RWPE2 (cell line): Measurements from ENCODE around the gene MYLK2.

Experiments
- ATAC-seq: fragments of 200-7000 bp; cut with Tn5 transposase; 3 replicates; pipeline ENCODE4 v1.9.1; 2021; ENCODE audit warnings: low read depth
- DNase-seq: peaks from one replicate; pipeline ENCODE4 v3.0.0-alpha.2; 2020; ENCODE audit warnings: low spot score
- H3K27ac ChIP-seq: fragments of 450-650 bp; 2 replicates; pipeline ENCODE4 v1.5.1; 2017; ENCODE audit warnings: mild to moderate bottlenecking; ENCODE audit not compliant: poor library complexity, severe bottlenecking
- H3K27me3 ChIP-seq: fragments of 250-450 bp; sonication (Bioruptor Pico); 2 replicates; pipeline ENCODE4 v1.5.1; 2021; ENCODE audit warnings: mild to moderate bottlenecking, moderate library complexity; ENCODE audit not compliant: insufficient read depth, poor library complexity, severe bottlenecking
- H3K36me3 ChIP-seq: fragments of 250-450 bp; sonication (Bioruptor Pico); 2 replicates; pipeline ENCODE4 v1.5.1; 2020; ENCODE audit warnings: low read depth, mild to moderate bottlenecking, moderate library complexity
- H3K4me1 ChIP-seq: fragments of 250-450 bp; sonication (Bioruptor Pico); 2 replicates; pipeline ENCODE4 v1.5.1; 2021; ENCODE audit warnings: mild to moderate bottlenecking, moderate library complexity; ENCODE audit not compliant: insufficient read depth, poor library complexity, severe bottlenecking
- H3K4me3 ChIP-seq: fragments of 250-450 bp; sonication (Bioruptor Pico); 2 replicates; pipeline ENCODE4 v1.5.1; 2021; ENCODE audit warnings: mild to moderate bottlenecking, moderate library complexity; ENCODE audit not compliant: severe bottlenecking
- H3K9me3 ChIP-seq: fragments of 250-450 bp; sonication (Bioruptor Pico); 2 replicates; pipeline ENCODE4 v1.5.1; 2021; ENCODE audit warnings: mild to moderate bottlenecking, moderate library complexity; ENCODE audit not compliant: severe bottlenecking
- CTCF ChIP-seq: fragments of 450-650 bp; IDR thresholded peaks from one replicate; pipeline ENCODE4 v1.5.1; 2017; ENCODE audit warnings: mild to moderate bottlenecking, moderate library complexity; ENCODE audit not compliant: poor library complexity, severe bottlenecking

Gene MYLK2

DNA sequence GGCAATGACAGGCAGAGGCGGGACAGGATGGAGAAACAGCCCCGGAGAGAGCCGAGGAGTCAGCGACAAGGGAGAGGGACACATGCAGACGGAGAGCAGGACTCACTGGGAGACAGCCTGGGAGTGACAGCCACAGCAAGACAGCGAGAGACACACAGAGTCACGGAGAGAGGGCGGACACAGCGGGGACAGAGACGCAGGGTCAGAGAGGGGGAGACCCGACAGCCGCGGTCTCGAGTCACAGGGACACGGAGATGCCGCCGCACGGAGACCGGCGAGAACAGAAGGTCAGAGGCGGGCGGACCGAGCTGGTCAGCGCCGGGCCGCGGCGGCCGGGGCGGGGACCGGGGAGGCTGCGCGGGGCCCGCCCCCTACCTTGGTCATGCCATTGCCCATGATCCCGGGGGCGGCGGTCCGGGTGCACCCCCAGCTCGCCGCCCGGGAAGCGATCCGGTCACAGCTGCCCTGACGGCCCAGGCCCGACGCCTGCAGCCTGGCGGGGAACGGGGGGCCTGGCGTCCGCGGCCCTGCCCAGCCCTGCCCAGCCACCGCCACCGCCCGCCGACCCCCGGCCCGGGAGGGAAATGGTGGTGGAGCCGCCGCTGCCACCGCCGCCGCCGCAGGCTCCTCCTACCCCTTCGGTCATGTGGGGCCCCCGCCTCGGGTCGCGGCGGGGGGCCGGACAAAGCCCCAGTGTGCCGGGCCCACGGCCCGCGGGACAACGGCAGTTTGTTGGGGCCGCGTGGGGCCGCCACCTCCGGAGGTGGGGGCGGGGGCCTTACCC is 51.0 kb downstream of the MYLK2 start, which contains the start of the genes DUSP15 and TTLL9:
TSS of gene DUSP15 (minus strand) at position 586 of the 784 bp plus-strand sequence. CDS start at position 396, 190 bp downstream.
TSS of gene TTLL9 (plus strand) at position 693 of the 784 bp plus-strand sequence. CDS start 493 bp downstream, outside the sequence.
- ATAC-seq, result peak; percentile 66
- TF ChIP-seq CTCF, result no peak
- Histone ChIP-seq H3K4me3 (peak within 1 kb of the TSS; percentile 36), H3K9me3 (no peaks in the 10 kb centered on the region), H3K36me3 (no peaks in the 10 kb centered on the region), H3K27ac (no peak within 1 kb of the TSS), H3K4me1 (no peaks in the 10 kb centered on the region), H3K27me3 (peaks cover 40% of the 10 kb centered on the region)
- no peak for DNase-seq

DNA sequence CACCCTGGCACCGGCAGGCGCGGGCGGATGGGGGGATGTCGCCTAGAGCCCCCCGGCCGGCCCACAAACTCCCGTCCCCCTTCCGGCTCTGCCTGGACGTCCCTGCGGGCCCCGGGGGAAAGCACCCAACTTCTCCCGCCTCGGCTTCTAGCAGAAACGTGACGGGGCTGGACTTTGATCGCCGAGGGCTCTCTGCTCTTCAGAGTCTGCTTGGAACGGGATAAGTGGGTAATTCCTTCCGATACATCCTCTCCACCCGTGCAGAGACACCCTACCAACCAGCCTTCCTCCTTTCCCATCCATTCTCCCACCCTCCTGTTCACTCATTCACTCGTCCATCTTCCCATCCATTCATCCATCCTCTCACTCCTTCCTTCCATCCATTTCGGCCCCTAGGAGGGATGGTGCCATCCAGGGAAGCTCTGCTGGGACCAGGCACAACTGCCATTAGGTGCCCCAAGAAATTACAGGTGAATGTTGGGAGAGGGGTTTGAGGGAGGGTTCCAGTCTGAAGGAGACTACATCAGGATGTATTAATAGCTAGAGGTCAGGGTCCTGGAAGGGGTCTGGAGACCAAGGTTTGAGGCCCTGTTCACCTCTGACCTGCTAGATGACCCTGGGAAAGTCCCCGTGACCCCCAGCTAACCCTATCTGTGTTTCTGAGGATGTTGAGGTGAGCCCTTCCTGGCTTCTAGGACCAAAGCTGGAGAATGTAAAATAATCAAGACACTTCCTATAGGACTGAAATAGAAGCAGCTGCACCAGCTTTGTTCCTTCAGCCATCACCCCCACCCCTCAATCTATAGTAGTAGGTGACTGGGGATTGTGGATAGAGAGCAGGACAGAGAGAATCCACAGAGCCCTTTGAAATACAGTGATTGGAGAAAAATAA is 51.8 kb downstream of the MYLK2 start:
- Histone ChIP-seq H3K4me3 (peak overlapping the region; percentile 36), H3K27me3 (peaks cover 40% of the 10 kb centered on the region), H3K36me3 (no peaks in the 10 kb centered on the region), H3K9me3 (no peaks in the 10 kb centered on the region), H3K4me1 (no peaks in the 10 kb centered on the region), H3K27ac (no peak overlapping the region)
- no peak for DNase-seq
- no peak for ATAC-seq
- TF ChIP-seq CTCF, result no peak

DNA sequence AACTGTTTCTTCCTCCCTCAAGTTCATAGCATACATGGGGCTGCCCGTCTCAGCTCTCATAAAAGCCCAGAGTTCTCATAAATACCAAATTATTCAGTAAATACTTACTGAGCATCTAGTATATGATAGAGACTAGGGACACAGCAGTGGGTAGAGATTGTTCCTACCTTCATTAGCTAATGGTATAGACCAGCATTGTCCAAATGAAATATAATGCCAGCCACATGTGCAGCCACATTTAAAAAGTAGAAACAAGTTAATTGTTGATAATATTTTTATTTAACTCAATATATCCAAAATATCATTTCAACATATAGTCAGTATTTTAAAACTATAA is 52.4 kb downstream of the MYLK2 start:
- no peaks in the 10 kb centered on the region for H3K4me1 ChIP-seq
- no peak for DNase-seq
- no peak overlapping the region for H3K27ac ChIP-seq
- no peaks in the 10 kb centered on the region for H3K36me3 ChIP-seq
- TF ChIP-seq CTCF, result no peak
- no peak overlapping the region for H3K4me3 ChIP-seq
- no peak for ATAC-seq
- H3K27me3 ChIP-seq, result peaks cover 40% of the 10 kb centered on the region
- H3K9me3 ChIP-seq, result no peaks in the 10 kb centered on the region

- no peak for TF ChIP-seq CTCF
- Histone ChIP-seq H3K4me3 (no peak overlapping the region), H3K27ac (no peak overlapping the region), H3K36me3 (no peaks in the 10 kb centered on the region), H3K4me1 (no peaks in the 10 kb centered on the region), H3K27me3 (peaks cover 40% of the 10 kb centered on the region), H3K9me3 (no peaks in the 10 kb centered on the region)
- DNase-seq, result no peak
- no peak for ATAC-seq
Observed at GRCh38 chr20:31872406-31872805, 53.2 kb downstream of the MYLK2 start.
